Measurements from ENCODE around the gene LGALS14.

- TF ChIP-seq CTCF (conservative IDR thresholded peaks at IDR 0.05) (no peak), EZH2 (IDR thresholded peaks at IDR 0.05; ENCODE audit: low read depth) (no peak)
Observed at GRCh38 chr19:39705578-39706188, 1.4 kb downstream of the LGALS14 start.

All from PC-9 (cell line).